Cardiac muscle cell (in vitro differentiated cells and primary cell): ENCODE results near the gene PCDH9. TPM values are rescaled to one million over a fixed set of nuclear protein-coding genes. Genes with fewer than 3 reads are reported as not detected.

Experiments used
- DNase-seq, 2 donors: peaks; one replicate each; pipeline versions ENCODE4 v3.0.0 to v3.0.0-alpha.2; 2010 to 2017; ENCODE audit warnings: low read depth in 1 of 2, low spot score in 1 of 2
- H3K27ac ChIP-seq: fragments of 200-600 bp; sonication (generic); 2 replicates; pipeline ENCODE4 v1.5.1; 2016
- H3K27me3 ChIP-seq: fragments of 200-600 bp; sonication (generic); 2 replicates; pipeline ENCODE4 v1.6.0; 2016; ENCODE audit warnings: control low read depth
- H3K36me3 ChIP-seq: fragments of 200-600 bp; sonication (generic); 2 replicates; pipeline ENCODE4 v1.5.1; 2016; ENCODE audit warnings: control low read depth
- H3K4me1 ChIP-seq: fragments of 200-600 bp; sonication (generic); 2 replicates; pipeline ENCODE4 v1.8.1; 2017; ENCODE audit warnings: low read depth, mild to moderate bottlenecking, mixed run types
- H3K4me3 ChIP-seq: fragments of 200-600 bp; sonication (generic); 2 replicates; pipeline ENCODE4 v1.5.1; 2016; ENCODE audit warnings: mild to moderate bottlenecking
- H3K9me3 ChIP-seq: fragments of 200-600 bp; sonication (generic); 2 replicates; pipeline ENCODE4 v1.5.1; 2017; ENCODE audit warnings: low read depth, mild to moderate bottlenecking, control low read depth
- polyA plus RNA-seq: library from polyadenylated mRNA; unstranded; fragments of >200 nt; fragmentation: Nextera tagmentation; extraction: Ambion mirVana; gene quantifications from 2 replicates; pipeline ENCODE4 v1.2.1, GENCODE V29; 2016
- total RNA-seq: library from RNA; depleted of rRNA; stranded (reverse); fragments of >200 nt; gene quantifications from 2 replicates; pipeline ENCODE4 v1.2.3, GENCODE V29; 2016
- TF ChIP-seq, protein P1 (sequence below): IDR thresholded peaks from 2 replicates; pipeline ENCODE4 v1.5.1; 2012; ENCODE audit warnings: low read depth, mild to moderate bottlenecking, low read length

The PCDH9 gene
- total and polyA plus RNA-seq, 2 experiments from 2014 or later = 1.6 to 2.3 TPM

DNA sequence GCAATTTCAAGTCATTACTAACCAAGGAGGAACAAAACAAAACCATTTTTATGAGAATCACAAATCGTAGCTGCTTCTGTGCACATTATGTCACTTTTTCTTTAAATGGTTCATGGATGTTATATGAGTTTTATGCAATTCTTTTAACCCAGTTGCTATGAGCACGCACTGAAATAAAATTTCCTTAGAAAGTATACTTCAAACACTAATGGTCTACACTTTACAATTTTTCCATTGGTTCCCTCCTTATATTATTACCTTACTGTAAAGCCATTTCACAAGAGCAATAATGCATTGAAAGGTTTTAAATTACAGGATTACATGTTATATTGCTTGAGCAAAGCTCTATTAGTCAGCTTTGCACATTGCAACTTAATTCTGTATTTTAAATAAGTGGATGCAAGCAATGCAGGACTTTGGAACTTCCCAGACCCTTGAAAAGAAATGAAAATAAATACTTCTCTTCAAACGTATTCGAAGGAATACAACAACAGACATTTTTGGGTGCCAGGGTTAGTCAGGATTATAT lies 318.7 kb downstream of the PCDH9 start:
- H3K27me3 ChIP-seq = no peaks in the 10 kb centered on the region
- TF ChIP-seq, protein P1, sequence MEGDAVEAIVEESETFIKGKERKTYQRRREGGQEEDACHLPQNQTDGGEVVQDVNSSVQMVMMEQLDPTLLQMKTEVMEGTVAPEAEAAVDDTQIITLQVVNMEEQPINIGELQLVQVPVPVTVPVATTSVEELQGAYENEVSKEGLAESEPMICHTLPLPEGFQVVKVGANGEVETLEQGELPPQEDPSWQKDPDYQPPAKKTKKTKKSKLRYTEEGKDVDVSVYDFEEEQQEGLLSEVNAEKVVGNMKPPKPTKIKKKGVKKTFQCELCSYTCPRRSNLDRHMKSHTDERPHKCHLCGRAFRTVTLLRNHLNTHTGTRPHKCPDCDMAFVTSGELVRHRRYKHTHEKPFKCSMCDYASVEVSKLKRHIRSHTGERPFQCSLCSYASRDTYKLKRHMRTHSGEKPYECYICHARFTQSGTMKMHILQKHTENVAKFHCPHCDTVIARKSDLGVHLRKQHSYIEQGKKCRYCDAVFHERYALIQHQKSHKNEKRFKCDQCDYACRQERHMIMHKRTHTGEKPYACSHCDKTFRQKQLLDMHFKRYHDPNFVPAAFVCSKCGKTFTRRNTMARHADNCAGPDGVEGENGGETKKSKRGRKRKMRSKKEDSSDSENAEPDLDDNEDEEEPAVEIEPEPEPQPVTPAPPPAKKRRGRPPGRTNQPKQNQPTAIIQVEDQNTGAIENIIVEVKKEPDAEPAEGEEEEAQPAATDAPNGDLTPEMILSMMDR = no peak
- DNase-seq = no peak
- H3K4me3 ChIP-seq = no peak overlapping the region
- no peaks in the 10 kb centered on the region for H3K4me1 ChIP-seq
- H3K9me3 ChIP-seq = no peaks in the 10 kb centered on the region
- no peak overlapping the region for H3K27ac ChIP-seq
- H3K36me3 ChIP-seq = no peaks in the 10 kb centered on the region

DNA sequence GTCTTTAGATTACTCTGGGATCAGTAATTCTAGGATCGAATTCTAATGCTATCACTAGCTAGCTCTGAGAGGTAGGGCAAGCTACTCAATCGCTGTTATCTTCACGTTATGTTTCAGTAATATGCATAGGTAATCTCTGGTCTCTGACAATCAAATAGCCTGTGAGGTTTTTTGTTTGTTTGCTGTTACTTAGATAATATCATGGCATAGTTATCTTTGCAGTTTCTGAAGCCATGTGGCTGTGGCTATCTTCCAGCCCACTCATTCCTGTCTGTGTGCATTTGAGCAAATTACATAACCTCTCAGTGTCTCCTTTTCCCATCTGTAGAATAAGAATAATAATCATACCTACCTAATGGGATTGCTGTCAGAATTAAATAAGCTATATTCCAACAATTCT lies 330.2 kb downstream of the PCDH9 start:
- H3K36me3 ChIP-seq = no peaks in the 10 kb centered on the region
- no peaks in the 10 kb centered on the region for H3K9me3 ChIP-seq
- H3K27me3 ChIP-seq = no peaks in the 10 kb centered on the region
- no peak overlapping the region for H3K27ac ChIP-seq
- no peak overlapping the region for H3K4me3 ChIP-seq
- TF ChIP-seq, protein P1 = no peak
- no peaks in the 10 kb centered on the region for H3K4me1 ChIP-seq
- DNase-seq = peak in 1 of 2 donors; percentile 11

DNA sequence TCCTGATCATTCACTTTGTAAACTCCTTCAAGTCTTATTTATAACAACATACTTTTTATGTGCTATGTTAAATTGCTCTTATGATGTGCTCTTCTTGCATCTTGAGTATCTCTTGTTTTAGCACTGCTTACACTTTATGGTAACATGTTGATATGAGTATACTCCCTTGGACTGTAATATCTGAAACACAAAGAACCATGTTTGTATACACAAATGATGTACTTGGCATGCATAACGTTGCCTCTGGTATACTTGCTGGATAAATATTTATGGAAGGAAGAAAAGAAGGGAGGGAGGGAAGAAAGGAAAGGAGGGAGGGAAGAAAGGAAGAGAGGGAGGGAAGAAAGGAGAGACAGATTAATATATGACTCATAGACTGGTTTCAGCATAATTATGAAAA lies 333.2 kb downstream of the PCDH9 start:
- no peak for DNase-seq
- Histone ChIP-seq H3K9me3 (no peaks in the 10 kb centered on the region), H3K27me3 (no peaks in the 10 kb centered on the region), H3K4me3 (no peak overlapping the region), H3K4me1 (no peaks in the 10 kb centered on the region), H3K27ac (no peak overlapping the region), H3K36me3 (no peaks in the 10 kb centered on the region)
- TF ChIP-seq, protein P1 = no peak

DNA sequence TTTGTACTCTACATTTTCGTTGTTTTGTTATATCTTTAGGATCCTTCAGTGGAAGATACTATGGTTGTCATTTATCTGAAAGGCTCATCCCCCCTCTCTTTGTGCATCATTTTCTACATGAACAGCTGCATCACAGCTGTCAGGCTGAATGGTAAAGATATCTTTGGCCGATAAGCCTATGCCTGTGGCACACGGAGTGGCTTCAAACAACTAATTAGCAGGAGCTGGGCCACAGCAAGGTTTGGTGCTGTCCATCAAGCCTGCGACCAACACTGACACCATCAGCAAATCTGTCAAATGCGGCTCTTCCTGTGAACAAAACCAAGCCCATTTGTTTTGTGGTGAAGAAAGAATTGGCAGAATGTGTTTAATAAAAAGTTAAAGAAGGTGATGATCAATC lies 334.4 kb downstream of the PCDH9 start:
- H3K36me3 ChIP-seq = no peaks in the 10 kb centered on the region
- H3K4me3 ChIP-seq = no peak overlapping the region
- no peaks in the 10 kb centered on the region for H3K27me3 ChIP-seq
- no peak overlapping the region for H3K27ac ChIP-seq
- TF ChIP-seq, protein P1 = no peak
- H3K4me1 ChIP-seq = no peaks in the 10 kb centered on the region
- no peak for DNase-seq
- no peaks in the 10 kb centered on the region for H3K9me3 ChIP-seq

DNA sequence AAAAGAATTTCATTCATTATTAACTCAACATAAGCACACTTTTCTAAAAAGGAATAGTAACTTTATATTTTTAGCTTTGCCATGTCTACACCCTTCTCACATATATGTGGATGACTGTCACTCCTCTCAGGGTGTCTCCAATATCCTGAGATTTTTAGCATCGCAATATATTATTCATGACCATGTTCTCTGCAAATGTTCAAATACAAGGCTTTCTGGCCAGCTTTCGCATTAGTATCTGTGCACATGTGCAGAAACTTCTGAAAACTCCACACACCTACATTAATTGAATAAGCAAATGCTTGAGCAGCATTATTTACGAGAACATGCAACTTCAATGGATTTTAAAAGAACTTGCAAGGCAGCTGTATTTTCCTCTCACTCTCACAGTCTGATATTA lies 334.8 kb downstream of the PCDH9 start:
- H3K4me3 ChIP-seq = no peak overlapping the region
- DNase-seq = no peak
- no peaks in the 10 kb centered on the region for H3K4me1 ChIP-seq
- H3K9me3 ChIP-seq = no peaks in the 10 kb centered on the region
- TF ChIP-seq, protein P1 = no peak
- H3K27me3 ChIP-seq = no peaks in the 10 kb centered on the region
- H3K27ac ChIP-seq = no peak overlapping the region
- H3K36me3 ChIP-seq = no peaks in the 10 kb centered on the region

DNA sequence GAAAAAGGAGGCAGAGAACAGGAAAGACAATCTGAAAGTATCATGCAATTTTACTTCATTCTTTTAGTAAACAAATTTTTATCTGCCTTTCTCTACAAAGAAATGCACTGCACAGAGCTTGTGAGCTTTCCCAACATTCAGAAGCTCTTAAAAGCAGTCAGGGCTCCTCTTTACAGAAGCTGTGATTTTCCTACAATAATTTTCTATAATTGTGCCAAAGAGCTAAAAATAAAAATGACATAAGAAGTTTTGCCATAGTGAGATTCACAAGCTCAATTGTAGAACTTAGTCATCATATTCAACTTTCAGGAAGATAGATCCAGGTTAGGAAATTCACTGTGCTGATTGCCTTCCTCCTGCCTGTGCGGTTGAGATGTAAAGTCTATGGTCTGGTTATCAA lies 341.4 kb downstream of the PCDH9 start:
- no peaks in the 10 kb centered on the region for H3K9me3 ChIP-seq
- TF ChIP-seq, protein P1 = no peak
- no peaks in the 10 kb centered on the region for H3K36me3 ChIP-seq
- H3K4me1 ChIP-seq = no peaks in the 10 kb centered on the region
- H3K27me3 ChIP-seq = no peaks in the 10 kb centered on the region
- H3K27ac ChIP-seq = no peak overlapping the region
- H3K4me3 ChIP-seq = no peak overlapping the region
- no peak for DNase-seq
